ENCODE results near the gene AAGAB.

GRCh38 chr15:67173786-67174185 is 80.7 kb downstream of the AAGAB start:
- no peak for TF ChIP-seq CTCF (IDR thresholded peaks at IDR 0.05; ENCODE audit: poor library complexity, severe bottlenecking)
- TF ChIP-seq EZH2 (IDR thresholded peaks at IDR 0.05; ENCODE audit: borderline replicate concordance, insufficient read depth, low read length, poor library complexity, severe bottlenecking) = no peak
- no peak for TF ChIP-seq POLR2AphosphoS5 (IDR thresholded peaks at IDR 0.05)
- no peak for TF ChIP-seq RAD21 (conservative IDR thresholded peaks at IDR 0.05)
- no peak for TF ChIP-seq SMC3 (conservative IDR thresholded peaks at IDR 0.05; ENCODE audit: poor library complexity)
- TF ChIP-seq TAF1 (IDR thresholded peaks at IDR 0.05; ENCODE audit: low read depth) = no peak

All from neural cell (in vitro differentiated cells).